GM21576 (cell line): Measurements from ENCODE around the gene STK33.

Source experiments
- ATAC-seq: cut with Tn5 transposase; IDR thresholded peaks from one replicate; pipeline ENCODE4 v1.9.1; 2021; ENCODE audit warnings: mild to moderate bottlenecking, moderate library complexity; ENCODE audit not compliant: unreplicated experiment

STK33 gene

DNA sequence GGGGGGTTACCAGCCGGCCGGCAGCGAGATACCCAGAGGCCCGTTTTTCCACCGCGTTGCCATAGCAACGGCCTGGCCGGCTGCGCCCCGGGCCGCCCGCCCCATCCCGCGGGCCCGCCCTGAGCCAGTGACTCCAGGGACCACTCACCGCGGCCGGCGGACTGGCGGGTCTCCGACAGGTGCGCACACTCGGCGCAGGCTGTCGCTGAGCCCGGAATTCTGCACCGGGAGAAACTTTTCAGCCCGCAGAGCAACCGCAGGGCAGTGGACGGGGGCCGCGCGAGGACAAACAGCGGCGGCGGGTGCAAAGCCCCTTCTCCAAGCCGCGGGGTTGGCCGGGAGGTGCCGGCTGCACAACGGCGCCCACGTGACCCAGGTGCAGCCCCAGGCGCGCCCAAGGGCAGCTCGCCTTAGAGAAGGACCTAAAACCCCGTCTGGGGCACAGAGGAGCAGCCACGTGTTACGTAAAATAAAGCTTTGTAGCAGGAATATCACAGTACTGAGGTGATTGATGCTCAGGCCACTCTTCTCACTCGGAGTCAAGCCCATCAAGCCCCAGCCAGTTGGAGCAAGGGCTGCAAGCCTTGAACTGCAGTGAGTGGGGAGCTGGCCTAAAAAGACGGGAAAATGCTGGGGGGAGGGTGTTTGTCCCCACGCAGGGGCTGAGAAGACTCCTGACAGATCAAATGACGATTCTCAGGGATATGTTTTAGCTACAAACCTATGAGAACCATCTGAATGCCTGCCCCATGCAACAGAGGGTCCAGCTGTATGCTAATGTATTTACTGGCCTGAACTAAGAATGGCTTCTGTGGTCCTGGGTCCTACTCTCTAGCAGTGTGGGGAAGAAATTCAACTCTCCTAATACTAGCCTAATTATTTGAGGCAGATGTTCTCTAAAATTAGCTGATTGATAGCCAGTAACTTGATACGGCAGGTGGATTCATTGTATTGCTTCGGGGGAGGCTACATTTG, at the start of gene STK33:
Gene STK33, minus strand, starts transcription at position 294 of the 975 bp plus-strand sequence. CDS start 119,323 bp downstream, outside the sequence.
- peak; percentile 96 for ATAC-seq

DNA sequence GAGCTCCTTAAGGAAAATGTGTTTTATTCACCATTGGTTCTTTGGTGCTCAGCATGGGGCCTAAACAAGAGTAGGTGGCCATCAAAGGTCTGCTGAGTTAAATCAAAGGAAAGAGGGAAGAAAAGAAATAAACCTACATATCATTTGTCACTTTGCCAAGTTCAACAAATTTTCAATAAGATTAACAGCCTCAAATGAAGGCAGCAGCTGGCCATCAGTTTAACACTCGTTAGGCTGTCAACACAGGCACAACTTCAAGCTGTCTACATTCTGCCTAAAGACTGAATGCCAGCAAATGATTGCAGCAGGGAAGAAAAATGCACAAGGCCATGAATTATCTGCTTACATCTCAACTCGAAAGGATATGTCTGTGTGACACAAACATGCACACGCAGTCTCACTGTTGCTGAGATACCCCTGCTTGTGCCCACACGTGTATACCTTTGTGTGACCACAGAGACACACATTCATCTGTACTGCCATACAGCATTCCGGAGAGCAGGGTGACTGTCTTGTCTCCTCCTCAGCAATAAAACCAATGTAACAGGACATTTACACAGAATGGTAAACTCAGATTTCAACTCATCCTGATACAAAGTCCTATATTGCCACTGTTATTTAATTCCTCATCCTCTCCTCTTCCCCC, 48.3 kb upstream of the STK33 start:
- ATAC-seq = no peak

DNA sequence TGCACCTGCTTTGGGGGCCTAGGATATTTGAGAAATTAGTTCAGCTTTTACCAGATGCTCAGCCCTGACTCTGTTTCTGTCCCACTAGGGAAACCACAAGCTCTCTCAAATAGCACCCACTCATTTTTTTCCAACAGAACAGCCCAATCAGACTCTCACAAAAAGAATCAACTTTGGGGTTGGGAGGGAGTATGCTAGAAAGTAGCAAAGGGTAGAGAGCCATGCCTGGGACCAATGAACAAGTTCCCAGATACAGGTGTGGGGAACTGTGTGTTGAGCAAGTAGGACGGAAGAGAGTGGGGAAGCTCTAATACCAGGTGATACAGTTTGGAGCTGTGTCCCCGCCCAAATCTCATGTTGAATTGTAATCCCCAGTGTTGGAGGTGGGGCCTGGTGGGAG, 47.3 kb upstream of the STK33 start:
- ATAC-seq = no peak

DNA sequence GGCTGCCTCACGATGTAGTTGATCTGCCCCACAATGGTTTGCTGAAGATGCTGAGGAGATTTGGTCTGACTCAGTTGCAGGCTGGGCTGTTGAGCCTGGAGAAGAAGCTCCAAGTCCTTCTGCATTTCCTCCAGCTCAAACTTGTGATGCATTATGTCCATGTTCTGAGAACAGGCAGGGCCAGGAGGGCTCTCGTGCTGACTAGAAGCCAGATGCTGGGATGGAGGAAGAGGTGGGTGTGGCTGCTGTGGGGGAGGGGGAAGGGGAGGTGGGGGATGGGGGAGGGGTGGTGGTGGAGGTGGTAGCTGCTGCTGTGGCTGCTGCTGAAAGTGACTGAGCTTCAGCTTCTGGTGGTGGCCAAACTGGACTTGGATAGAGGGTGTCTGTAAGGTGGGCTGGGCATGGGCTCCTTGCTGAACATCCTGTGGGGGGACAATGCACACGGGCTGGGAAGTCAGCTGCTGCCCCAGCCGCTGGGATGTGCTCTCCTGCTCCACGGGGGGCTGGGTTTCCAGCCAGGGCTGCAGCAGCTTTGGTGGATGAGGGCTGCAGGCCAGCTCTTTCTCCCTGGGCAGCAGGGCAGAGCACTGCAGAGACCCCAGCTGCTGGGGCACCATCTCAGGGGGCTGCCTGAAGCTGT, 46.4 kb upstream of the STK33 start:
- ATAC-seq = no peak

DNA sequence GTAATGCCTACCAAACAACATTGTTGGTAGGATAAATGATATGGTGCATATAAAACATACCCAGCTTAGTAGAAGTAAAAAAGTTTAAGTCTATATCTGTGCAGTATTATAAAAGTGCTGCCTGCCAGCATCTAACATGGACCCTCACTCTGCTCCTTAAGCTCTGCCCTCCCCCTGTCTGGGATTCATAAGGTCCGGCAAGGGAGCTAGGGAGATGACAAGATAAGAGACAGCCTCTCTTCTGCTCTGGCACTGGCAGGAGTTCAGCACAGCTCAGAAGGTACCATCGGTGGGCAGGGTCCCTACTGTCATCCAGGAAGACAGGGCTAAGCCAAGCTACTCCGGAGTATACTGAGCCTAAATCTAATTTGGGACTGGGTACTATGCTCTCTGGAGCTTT, 45.6 kb upstream of the STK33 start:
- no peak for ATAC-seq

DNA sequence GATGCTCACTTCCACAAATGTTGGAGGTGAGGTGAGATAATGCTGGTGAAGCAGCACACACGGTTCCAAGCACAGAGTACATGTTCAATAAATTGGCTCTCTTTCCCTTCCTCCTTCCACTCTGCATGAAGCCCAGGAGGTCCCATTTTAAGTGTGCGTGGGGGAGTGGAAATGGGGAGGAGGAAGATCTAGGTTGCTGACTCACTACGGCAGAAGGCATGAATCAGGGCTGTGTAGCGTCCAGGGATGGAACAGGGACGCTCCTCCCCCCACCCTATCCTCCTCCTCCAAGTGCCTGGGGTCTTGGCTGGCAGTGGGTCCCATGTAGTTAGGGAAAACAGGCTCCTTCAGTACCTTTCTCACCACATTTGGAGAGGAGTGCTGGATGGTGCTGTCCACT, 44.3 kb upstream of the STK33 start:
- ATAC-seq = no peak

DNA sequence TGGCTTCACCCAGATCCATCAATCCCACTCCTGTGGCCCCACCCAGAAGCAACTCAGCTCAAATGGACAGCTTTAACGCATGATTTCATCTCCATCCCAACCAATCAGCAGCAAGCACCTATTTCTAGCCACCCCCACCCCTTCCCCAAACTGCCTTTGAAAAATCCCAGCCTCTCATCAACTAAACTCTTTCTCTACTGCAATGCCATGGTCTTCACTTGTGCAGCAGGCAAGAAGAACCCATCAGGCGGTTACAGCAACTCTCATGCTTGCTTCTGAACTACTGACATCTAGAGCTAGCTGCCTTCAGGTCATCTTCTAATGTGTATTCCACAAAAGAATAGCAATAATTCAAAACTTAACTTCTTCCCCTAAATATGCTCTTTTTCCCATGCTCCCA, 42.1 kb upstream of the STK33 start:
- ATAC-seq = no peak

DNA sequence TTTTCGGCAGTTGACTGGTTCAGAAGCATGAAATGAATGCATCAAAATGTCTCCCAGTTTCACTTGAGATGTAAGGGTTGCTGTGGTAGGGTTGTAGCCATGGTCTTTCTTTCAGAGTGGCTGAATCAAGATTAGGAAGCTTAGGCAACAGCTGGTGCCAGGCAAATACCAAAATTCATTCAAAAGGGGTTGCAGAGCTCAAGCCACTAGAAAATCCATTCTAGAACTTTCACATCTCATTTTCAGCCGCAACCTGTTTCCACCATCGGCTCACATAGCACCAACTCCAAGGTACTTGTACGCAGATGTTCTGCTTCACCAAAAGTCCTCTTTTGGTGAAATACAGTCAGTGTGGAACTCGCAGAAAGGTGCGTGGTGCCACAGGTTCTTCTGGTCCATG, 40.5 kb upstream of the STK33 start:
- ATAC-seq = no peak

DNA sequence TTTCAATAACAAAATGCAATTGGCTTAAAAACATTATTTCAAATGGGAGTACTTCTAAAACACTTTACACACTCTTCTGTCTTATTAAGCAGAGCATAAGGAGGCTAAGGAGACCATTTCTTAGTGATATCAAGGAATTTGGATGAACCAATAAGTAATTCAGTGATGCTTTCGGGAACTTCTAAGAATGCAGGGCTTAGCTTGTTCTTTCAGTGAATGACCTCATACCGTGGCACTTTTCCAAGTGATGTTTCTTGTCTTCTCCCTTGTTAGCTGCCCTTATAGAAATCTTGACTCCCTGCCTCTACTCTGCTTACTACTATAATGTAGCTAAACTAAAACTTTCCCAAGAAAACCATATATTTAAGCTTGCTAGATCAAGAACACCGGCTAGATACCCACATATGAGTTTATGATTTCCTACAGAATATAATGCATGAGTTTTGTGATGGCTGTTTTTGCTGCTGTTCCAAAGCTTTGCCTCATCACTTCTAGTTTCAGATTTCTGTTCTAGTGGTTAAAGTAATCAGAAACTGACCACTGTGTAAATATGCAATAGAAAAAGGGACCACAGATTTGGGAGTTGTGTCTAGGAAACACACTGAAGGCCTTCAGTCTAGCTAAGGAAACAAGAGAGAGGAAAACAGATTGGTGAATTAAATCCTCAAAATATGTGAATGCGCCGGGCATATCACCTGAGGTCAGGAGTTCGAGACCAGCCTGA, 37.5 kb upstream of the STK33 start:
- ATAC-seq = no peak

DNA sequence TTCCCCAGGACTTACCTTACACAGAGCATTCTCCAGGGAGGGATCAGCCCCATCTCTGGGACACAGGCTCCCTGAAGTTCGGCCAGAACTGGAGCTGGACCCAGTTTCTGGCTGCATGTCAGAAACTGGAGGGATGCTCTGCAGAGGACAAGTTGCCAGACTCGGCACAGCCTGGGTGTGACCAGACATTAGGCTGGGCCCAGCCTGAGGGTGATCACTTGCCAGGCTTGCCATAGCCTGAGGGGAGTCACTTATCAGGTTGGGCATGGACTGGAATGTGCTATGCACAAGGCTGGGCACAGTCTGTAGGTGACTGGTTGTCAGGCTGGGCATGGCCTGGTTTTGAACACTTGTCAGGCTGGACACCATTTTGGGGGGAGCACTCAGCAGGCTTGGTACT, 30.7 kb upstream of the STK33 start:
- no peak for ATAC-seq

DNA sequence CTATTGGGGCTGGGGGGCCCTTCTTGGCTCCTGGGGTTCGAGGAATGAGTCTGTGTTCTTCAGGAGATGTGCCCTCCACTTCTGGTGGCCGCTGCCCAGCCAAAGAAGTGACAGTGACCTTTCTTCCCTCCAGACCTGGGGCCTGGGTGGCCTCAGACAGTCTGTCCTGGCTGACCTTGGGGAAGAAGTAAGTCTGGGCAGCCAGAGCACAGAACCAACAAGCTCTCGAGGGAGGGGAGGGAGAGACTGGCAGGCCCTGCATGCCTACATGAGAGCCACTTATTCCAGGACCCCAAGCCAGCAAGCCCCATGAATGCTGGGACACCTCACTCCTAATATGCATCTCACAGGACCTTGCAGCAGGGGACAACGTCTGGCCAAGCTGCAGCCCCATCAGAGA, 27.1 kb upstream of the STK33 start:
- ATAC-seq = no peak

DNA sequence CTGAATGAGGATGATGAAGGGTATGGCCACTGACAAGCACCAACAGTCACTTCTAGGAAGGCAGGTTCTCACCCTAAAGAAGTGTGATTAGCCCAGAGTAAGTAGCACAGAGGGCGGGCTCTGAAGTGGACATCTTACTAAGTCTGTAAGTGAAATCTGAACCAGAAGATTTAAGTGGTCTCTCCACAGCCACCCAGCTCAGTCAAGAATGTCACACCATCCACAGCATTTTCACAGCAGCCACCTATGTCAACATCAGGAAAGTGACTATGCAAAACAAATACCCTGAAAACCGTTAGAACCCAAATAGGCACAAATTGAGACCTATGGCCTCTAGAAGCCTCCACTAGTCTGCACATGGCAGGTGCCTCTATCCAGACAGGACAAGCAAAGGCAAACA, 23.0 kb upstream of the STK33 start:
- no peak for ATAC-seq

DNA sequence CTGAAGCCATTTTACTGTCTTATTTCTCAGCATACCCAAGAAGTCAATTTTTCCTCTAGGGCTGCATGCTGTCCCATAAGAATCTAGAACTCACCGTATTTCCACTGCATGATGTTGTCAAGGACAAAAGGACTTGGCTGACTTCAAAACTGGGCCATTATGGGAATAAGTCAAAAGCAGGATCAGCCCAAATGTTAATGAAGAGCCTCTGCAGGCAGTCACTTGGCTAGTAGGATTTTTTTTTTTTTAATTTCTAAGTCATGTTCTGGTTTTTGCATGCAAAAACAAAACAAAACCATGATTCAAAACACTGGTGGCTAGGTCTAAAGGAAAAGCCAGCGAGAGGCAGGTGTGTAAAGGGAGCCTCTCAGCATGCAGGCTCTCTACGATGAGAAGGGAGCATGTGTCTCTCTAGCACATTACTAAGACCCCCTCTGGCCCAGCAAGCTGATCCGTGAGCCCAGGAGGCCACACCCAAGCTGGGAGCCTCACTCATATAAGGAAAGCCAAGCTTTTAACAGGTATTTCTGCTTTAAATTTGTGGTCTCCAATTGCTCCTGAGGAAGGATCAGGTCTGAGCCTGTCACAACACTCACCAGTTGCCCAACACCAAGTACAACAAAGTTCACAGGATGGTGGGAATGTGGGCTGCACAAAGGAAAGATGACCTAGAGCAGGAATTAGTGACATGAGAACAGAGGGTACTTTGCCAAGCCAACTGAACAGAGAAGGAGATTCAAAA, 21.4 kb upstream of the STK33 start:
- ATAC-seq = no peak

DNA sequence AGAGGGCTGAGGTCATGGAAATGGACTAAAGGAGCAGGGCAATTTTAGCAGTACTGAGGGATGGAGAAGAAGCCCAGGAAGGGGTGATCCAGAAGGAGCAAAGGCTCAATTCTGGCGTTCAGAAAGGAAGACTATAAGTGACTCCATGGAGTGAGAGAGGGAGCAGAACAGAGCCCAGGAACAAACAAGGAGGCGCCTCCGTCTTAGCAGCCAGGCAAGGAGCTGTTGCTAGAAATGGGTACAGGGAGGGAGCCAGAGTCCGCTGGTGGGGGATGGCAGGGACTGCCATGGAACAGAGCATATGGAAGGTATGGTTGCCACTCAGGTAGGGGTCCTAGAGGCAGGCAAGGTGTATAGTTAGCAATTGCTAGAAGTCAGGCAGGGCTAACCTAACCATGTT, 20.5 kb upstream of the STK33 start:
- no peak for ATAC-seq

DNA sequence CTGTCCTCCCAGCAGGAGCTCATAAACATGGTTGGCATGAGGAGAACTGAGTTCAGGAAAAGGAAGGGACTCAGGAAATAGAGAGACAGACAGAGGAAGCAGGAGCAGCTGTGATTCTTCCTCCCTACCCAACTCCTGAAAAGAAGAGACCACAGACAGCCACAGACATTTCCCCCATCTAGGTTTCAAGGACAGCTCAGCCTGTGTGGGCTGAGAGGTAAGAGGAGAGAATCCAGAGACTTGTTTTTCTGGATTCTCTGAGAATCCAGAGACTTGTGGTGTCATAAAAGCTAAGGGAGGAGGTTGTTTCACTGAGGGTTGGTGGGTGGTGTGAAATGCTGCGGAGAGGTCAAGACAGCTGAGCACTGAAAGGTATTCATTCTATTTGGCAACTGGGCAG, 19.0 kb upstream of the STK33 start:
- no peak for ATAC-seq

DNA sequence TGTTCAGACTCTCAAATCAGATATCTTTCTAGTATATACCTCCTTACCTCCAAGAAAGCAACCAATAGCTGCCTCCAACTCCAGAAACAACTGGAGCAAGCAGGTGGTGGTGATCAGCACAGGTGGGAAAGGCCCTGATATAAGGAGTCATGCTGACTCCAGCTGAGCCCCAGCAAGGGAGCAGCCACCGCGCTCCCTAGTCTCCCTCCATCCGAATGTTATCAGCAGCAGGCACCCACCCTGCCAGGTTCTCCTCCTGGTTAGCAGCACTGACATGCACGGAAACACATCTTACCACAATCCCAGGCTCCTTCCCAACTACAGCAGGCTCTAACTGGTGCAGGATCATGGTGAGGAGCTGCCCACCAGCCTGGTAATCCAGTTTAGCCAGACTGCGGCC, 18.5 kb upstream of the STK33 start:
- ATAC-seq = no peak

DNA sequence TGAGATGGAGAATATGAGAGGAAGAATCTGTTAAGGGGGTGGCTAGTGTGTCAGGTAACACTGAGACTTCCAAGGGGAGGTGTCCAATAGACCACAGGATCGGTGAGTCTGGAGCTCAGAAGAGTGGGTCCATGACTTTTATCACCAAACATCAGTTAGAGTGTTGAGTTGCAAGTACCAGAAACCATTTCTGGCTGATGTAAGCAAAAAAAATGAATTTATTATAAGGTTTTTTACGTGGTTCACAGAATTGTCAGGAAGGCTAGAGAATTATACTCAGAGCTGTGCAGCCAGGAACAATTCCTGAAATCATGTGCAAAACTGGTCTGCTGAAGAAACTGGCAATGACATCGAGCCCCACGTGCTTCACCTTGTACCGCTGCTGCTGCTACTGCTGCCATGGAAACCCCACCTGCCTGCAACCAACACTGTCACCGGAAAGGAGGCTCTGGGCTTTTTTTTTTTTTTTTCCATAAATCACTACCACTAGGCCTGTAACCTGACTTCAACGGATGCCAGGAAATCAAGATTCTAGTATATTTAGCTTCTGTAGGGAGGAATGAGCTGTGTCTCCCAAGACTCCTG, 16.6 kb upstream of the STK33 start:
- ATAC-seq = no peak

DNA sequence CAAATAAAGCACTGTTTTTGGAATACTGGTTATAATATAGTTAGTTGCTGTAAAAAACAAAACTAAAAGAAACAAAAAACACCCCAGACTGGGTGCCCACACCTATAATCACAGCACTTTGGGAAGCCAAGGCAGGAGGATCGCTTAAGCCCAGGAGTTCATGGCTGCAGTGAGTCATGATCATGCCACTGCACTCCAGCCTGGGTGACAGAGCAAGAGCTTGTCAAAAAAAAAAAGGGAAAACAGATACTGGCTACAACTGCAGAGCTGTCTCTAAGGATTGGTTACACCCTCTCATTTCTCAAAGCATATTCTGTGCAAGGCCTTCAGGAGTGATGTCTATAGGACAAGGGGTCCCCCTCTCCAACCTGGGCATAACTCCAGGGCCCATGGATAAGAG, 14.6 kb upstream of the STK33 start:
- no peak for ATAC-seq

DNA sequence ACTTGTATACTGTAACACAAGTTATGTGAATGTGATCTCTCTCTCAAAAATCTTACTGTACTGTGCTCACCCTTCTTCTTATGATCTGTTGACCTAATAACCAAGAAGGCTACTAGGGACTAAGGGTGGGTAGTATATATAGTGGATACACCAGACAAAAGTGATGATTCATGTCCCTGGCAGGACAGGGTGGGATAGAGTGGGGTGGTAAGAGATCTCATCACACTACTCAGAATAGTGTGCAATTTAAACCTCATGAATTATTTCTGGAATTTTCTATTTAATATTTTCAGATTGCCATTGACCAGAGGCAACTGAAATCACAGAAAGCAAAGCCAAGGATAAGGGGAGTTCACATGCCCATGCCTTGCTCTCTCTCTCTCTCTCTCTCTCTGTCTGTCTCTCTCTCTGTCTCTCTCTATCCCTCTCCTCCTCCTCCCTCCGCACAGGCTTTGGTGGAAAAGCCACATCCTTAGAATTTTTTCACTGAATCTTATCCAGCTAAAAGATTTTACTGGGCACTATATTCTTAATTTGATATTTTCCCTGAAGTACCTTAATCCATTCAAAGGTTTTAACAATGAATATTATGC, 12.0 kb upstream of the STK33 start:
- ATAC-seq = no peak
